GM12865 (cell line): ENCODE results near the gene COL6A1.

Source experiments
- DNase-seq: peaks from one replicate; pipeline ENCODE4 v3.0.0; 2010; ENCODE audit warnings: low read depth
- H3K4me3 ChIP-seq: 2 replicates; pipeline ENCODE4 v1.5.1; 2011; ENCODE audit warnings: mild to moderate bottlenecking, low read depth, low read length, control low read depth
- TF ChIP-seq, protein P1 (sequence below): IDR thresholded peaks from 2 replicates; pipeline ENCODE4 v1.5.1; 2011; ENCODE audit warnings: low read length, control low read depth, low read depth, inconsistent platforms; ENCODE audit not compliant: insufficient read depth; ENCODE audit errors: missing control alignments

The COL6A1 gene

DNA sequence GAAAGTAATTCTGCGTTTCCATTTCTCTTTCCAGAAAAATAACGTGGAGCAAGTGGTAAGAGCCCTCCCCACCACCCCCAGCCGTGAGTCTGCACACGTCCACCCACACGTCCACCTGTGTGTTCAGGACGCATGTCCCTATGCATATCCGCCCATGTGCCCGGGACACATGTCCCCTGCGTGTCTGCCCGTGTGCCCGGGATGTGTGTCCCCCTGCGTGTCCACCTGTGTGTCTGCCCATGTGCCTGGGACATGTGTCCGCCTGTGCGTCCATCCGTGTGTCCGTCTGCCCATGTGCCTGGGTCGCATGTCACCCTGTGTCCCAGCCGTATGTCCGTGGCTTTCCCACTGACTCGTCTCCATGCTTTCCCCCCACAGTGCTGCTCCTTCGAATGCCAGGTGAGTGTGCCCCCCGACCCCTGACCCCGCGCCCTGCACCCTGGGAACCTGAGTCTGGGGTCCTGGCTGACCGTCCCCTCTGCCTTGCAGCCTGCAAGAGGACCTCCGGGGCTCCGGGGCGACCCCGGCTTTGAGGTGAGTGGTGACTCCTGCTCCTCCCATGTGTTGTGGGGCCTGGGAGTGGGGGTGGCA, 5.6 kb downstream of the COL6A1 start:
- TF ChIP-seq, protein P1, sequence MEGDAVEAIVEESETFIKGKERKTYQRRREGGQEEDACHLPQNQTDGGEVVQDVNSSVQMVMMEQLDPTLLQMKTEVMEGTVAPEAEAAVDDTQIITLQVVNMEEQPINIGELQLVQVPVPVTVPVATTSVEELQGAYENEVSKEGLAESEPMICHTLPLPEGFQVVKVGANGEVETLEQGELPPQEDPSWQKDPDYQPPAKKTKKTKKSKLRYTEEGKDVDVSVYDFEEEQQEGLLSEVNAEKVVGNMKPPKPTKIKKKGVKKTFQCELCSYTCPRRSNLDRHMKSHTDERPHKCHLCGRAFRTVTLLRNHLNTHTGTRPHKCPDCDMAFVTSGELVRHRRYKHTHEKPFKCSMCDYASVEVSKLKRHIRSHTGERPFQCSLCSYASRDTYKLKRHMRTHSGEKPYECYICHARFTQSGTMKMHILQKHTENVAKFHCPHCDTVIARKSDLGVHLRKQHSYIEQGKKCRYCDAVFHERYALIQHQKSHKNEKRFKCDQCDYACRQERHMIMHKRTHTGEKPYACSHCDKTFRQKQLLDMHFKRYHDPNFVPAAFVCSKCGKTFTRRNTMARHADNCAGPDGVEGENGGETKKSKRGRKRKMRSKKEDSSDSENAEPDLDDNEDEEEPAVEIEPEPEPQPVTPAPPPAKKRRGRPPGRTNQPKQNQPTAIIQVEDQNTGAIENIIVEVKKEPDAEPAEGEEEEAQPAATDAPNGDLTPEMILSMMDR: no peak
- DNase-seq: no peak

DNA sequence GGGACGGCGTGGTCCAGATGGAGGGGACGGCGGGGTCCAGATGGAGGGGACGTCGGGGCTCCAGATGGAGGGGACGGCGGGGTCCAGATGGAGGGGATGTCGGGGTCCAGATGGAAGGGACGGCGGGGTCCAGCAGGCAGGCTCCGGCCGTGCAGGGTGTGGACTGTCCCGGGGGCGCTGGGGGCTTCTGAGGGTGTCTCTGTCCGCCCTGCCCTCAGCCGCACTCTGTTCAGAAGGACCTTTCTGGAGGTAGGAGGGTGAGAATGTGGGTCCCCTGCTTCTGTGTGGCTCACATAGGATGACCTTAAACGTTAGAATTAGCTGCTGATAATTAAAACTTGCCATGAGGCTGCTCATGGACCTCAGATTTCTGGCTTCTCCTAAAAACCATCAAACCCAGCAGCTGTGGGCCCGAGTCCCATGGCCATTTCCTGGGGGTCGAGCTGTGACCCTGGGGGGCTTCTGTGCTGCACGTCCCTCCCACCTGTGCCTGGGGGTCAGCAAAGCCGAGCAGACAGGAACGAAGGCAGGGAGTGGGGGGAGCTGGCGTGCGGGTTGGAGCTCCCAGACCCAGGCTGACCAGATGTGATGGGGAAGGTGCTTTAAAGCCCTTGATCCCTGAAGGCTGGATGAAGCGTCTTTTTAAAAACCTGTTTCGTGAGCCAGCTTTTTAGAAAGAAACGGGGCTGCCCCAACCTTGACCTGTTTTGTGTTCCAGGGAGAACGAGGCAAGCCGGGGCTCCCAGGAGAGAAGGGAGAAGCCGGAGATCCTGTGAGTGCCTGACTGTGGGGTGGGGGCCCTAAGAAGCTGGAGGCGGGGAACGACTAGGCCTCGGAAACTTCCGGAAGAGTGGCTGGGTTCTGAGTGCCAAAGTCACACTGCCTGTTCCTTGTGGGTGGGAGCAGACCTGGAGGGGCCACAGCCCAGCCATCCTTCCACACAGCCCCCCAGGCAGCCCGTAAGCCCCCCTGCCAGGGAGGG, 7.1 kb downstream of the COL6A1 start:
- TF ChIP-seq, protein P1: no peak
- DNase-seq: no peak

More for the DNA sequence above, 5.6 kb downstream of the COL6A1 start:
- no peak overlapping the region for H3K4me3 ChIP-seq

DNA sequence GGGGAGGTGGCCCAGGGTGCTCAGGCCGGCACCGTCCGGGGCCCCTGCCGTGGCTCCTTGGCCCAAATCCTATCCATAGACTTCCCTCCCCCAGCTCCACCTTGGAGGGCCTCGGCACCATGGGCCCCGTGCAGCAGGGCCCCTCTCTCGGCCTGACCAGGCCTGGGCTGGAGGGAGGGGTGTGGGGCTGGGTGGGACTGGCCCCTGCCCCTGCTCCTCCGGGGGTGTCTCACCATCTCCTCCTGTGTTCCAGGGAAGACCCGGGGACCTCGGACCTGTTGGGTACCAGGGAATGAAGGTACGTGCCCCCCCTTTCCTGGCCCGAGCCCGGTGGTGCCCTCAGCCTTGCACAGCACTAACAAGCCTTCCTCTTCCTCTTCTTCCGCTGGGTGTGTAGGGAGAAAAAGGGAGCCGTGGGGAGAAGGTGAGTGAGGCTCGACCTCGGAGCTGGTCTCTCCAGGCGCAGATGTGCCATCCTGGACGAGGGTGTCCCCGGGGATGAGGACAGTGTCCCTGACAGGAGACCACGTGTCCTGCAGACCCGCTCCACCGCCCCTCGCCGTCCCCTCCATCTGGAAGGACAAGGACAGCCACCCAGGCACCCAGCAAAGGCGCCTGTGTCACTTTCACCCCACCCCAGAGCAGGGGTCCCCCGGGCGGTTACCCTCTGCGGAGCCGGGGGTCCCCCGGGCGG, 7.9 kb downstream of the COL6A1 start:
- no peak for DNase-seq
- TF ChIP-seq, protein P1: no peak
- no peak overlapping the region for H3K4me3 ChIP-seq

More for the DNA sequence above, 7.1 kb downstream of the COL6A1 start:
- no peak overlapping the region for H3K4me3 ChIP-seq

DNA sequence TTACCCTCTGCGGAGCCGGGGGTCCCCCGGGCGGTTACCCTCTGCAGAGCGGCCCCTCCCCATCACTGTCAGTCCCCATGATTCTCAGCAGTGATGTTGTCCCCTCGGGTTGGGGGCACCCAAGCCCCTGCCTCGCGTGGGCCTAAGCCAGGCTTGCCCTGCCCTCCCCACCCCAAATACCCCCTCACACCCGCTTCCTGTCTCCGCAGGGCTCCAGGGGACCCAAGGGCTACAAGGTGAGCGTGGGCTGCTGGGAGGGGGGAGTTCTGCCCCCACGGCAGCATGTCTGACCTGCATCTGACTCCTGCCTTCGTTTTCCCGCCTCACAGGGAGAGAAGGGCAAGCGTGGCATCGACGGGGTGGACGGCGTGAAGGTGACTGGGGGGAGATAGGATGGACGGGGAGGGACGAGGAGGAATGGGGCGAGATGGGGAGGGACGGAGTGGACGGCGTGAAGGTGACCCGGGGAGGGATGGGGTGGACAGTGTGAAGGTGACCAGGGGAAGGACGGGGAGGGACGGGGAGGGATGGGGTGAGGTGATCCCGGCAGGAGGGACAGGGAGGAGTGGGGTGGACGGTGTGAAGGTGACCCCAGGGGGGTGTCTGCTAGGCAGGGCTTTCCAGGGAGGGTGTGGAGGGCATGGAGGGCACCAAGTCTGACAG, 8.6 kb downstream of the COL6A1 start:
- H3K4me3 ChIP-seq: no peak overlapping the region
- DNase-seq: no peak
- TF ChIP-seq, protein P1: no peak

DNA sequence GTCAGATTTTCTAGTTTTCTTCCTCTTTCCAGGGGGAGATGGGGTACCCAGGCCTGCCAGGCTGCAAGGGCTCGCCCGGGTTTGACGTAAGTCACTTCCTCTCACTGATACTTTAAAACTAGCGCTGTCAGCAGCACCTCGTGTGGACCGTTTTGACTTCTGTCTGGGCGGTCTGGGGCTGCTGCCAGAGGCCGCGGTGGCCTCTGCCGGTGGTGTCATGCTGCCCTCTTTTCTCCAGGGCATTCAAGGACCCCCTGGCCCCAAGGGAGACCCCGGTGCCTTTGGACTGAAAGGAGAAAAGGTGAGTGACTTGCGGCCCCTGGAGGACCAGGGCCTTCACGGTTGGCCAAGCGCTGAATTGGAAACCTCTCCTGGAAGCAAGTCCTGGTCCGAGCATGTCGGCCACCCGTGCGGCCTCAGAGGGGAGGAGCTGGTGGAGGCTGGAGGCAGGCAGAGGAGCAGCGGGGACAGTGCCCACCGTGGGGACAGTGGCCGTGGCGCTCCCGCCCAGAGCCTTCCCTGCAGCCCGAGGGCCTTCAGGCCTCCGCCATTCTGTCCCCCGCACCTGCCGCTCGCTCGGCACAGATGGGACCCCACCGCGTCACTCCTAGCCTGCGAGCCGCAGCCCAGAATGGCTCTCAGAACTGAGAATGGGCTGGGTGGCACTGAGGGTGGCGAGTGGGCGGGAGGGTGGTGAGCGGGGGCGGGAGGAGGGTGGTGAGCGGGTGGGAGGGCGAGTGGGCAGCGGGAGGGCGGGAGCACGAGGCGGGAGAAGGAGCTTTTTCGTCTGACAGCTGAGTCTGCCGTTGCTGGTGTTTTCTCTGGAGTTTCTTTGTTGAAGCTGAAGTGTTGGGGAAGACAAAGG, 9.4 kb downstream of the COL6A1 start:
- DNase-seq: no peak
- TF ChIP-seq, protein P1: no peak
- H3K4me3 ChIP-seq: no peak overlapping the region
